Fibroblast of peridontal ligament (primary cell): ENCODE measurements around the gene ZSCAN4.

Source experiments
- DNase-seq: peaks from one replicate; pipeline ENCODE4 v3.0.0-alpha.2; 2010; ENCODE audit errors: extremely low read depth

Gene ZSCAN4

DNA sequence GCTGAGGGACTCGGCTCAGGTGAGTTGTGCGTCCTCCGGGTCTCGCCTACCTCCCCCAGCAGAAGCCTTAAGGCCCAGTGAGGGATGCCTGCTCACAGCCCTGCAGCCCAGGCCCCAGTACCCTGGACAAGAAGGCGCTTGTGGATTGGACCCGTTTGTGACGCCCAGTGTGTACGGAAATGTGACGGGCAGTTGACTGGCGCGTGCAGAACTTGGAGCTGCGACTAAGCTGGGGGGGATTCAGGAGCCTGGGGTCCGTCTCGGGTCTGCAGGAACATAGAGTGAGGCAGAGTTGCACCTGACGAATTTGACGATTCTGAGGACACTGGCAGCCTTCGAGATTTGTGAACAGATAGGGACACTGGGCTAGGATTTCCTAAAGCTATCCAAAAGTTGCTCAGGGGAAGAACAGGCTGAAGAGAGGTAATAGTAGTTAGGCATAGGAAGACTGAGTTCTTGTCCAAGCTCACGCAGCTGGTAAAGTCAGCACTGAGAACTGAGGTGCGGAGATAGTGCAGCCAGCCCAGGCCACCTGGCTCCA is 13.6 kb downstream of the ZSCAN4 start:
- DNase-seq = no peak

GRCh38 chr19:57686727-57687126 is 18.0 kb downstream of the ZSCAN4 start:
- DNase-seq = no peak

DNA sequence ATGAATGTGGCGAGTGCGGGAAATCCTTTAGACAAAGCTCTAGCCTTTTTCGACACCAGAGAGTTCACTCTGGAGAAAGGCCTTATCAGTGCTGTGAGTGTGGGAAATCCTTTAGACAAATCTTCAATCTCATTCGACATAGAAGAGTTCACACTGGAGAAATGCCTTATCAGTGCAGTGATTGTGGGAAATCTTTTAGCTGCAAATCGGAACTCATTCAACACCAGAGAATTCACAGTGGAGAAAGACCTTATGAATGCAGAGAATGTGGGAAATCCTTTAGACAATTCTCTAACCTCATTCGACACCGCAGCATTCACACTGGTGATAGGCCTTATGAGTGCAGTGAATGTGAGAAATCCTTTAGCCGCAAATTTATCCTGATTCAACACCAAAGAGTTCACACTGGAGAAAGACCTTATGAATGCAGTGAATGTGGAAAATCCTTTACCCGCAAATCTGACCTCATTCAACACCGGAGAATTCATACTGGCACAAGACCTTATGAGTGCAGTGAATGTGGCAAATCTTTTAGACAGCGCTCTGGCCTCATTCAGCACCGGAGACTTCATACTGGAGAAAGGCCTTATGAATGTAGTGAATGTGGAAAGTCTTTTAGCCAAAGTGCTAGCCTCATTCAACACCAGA is 18.8 kb downstream of the ZSCAN4 start:
- no peak for DNase-seq

DNA sequence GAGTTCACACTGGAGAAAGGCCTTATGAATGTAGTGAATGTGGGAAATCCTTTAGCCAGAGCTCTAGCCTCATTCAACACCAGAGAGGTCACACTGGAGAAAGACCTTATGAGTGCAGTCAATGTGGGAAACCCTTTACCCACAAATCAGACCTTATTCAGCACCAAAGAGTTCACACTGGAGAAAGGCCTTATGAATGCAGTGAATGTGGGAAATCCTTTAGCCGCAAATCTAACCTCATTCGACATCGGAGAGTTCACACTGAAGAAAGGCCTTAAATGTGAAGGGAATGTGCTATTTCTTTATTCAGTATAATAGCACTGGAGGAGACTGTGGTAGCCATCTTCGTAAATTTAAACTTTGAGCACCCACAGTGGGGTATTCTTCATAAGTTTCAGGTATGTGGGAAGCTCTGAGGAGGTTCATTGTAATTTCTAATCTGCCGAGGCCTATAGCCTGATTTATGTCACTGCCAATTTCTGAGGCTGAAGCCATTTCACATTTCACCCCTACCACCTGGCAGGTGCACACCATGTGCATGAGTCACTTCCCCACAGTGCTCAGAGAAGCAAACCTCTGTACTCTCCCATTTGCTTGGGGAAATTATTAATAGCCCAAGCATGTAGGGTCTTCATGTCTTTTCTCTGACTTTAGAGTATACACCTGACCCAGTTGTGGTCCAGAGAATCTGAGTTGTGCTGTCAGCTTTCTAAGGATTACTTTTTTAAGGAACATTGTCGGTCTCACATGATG is 19.5 kb downstream of the ZSCAN4 start:
- no peak for DNase-seq

DNA sequence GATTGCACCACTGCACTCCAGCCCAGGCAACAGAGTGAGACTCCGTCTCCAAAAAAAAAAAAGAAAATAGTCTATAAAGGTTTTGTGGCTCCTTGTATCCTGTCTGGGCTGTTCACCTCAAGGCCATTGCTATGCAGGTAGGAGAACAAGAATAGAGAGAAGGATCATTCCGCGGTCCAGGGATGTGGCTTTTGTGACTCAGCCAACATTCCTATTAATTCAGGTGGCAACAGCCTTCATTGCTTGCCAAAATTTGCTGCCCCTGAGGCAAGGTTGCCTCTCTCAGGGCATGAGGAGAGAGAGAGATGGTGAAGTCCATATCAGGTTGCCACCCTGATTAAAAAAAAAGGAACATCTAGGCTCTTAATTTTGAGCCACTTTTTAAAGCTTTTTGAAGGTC is 21.0 kb downstream of the ZSCAN4 start:
- no peak for DNase-seq

DNA sequence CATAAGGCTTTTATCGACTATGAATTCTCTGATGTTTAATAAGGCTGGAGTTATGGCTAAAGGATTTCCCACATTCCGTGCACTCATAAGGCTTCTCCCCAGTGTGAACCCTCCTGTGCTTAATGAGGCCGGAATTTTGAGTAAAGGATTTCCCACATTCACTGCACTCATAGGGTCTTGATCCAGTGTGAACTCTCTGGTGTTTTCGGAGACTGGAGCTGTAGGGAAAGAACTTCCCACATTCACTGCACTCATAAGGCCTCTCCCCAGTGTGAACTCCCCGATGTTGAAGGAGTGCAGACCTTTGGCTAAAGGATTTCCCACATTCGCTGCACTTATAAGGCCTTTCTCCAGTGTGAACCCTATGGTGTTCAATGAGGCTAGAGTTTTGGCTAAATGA is 32.9 kb downstream of the ZSCAN4 start:
- no peak for DNase-seq

- DNase-seq = no peak
These were observed 37.6 kb downstream of the ZSCAN4 start for GRCh38 chr19:57706346-57706745.

DNA sequence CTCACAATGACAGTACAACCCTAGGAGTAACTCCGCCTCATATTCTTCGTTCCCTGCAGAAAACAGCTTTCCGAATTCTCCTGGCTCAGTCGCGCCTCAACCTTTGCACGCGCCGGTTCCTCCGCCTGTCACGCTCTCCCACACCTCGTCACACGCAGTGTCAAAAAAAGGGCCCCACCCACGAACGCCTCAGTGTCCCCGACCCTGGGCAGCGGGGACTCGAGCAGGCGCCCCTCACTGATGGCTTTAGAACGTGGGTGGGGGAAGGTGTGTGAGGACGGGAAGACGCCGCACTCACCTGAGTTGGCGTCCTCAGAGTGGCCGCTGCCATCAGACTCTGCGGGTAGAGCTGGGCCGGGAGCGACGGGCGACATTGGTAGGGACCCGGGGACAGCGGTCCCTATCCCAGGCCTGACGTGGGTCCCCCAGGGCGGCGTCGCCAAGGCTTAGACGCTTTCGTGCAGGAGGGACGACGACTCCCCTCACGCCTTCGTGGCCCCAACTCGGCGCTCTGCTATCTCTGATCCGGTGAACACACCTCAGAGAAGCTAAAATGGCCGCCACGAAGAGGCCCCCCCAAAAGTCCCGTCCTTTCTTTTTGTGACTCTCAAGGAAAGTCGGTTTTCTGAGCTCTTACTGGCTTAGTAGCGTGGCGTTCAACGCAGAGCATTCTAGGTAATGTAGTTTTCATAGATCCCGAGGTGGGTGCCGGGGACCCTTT is 40.1 kb downstream of the ZSCAN4 start, which contains the start of gene ZNF154:
Gene ZNF154 (minus strand): TSS at position 564 of the 721 bp plus-strand sequence. CDS start 233 bp downstream, at position 331.
- peak; percentile 63 for DNase-seq

- DNase-seq = no peak
These were observed 40.9 kb downstream of the ZSCAN4 start for GRCh38 chr19:57709616-57710015.

DNA sequence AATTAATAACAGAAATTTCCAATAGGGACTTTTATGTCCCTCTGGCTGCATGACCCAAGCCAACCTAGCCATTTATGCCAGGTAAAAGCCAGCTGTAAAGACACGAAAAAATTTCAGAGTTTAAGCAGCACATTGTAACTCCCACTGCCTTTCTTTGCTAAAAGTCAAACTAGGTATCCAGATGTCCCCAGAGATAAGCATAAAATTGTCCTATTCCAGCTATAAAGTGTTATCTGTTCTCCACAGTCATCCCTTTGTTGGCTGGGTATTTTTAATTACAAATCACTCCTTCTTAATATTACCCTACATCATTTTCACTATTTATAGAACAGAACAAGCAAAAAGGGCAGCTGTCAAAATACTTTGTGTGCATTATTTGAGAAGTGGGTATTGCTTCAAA is 43.5 kb downstream of the ZSCAN4 start:
- DNase-seq = no peak

- DNase-seq = no peak
These were observed 50.7 kb downstream of the ZSCAN4 start for GRCh38 chr19:57719424-57719823.

DNA sequence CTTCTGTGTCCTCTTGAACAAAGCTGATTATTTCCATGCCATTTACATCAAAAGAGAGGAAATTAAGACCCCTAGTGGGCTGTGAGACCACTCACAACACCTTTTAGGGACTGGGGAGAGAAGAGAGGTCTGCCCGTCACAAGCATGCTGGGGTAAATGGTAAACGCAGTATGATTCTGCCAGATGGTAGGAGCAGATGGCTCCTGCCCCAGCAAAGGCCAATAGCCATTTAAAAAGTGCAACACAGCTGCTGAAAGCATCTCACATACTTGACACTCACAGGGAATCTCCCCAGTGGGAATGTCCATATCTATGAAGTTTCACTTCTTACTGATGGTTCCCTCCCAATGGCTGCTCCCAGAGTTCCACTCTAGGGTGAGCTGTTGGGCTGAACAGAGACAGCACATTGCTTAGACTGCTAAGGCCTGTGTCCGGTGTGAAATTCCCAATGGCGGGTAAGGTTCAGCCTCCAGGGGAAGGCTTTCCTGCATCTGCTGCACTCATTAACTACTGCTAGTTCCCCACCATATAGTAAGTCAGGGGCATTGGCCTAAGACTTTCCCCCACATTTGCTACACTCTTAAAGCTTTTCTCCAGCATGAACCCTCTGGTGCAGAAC is 51.3 kb downstream of the ZSCAN4 start:
- DNase-seq = no peak

DNA sequence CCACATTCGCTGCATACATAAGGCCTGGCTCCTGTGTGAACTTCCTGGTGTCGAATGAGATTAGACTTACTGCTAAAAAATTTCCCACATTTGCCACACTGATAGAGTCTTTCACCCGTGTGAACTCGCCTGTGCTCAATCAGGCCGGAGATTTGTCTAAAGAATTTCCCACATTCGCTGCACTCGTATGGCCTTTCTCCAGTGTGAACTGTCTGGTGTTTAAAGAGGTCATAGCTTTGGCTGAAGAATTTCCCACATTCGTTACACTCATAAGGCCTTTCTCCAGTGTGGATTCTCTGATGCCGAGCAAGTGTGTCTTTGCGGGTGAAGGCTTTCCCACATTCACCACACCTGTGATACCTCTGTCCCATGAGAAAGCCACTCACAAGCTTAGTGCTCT is 52.1 kb downstream of the ZSCAN4 start:
- no peak for DNase-seq
